Activated CD4-positive, alpha-beta T cell treated with anti-CD3 and anti-CD28 coated beads, Interleukin-10, Interleukin-2, amounts not matched to agents 100 ng/mL and 50 ng/mL, durations not matched to agents 16 hours and 8 hours (primary cell): ENCODE results near the gene TOMM70.
A peak's percentile ranks its signal among the peaks of the same experiment; 100 is the strongest.
"Not testable (repeated sequence)": the region's sequence is repeated elsewhere in the genome, so short reads cannot be mapped to it uniquely, and the experiment has no call there.

ENCODE experiments used
- DNase-seq: peaks from one replicate; pipeline ENCODE4 v3.0.0-alpha.2; 2020

Gene TOMM70

DNA sequence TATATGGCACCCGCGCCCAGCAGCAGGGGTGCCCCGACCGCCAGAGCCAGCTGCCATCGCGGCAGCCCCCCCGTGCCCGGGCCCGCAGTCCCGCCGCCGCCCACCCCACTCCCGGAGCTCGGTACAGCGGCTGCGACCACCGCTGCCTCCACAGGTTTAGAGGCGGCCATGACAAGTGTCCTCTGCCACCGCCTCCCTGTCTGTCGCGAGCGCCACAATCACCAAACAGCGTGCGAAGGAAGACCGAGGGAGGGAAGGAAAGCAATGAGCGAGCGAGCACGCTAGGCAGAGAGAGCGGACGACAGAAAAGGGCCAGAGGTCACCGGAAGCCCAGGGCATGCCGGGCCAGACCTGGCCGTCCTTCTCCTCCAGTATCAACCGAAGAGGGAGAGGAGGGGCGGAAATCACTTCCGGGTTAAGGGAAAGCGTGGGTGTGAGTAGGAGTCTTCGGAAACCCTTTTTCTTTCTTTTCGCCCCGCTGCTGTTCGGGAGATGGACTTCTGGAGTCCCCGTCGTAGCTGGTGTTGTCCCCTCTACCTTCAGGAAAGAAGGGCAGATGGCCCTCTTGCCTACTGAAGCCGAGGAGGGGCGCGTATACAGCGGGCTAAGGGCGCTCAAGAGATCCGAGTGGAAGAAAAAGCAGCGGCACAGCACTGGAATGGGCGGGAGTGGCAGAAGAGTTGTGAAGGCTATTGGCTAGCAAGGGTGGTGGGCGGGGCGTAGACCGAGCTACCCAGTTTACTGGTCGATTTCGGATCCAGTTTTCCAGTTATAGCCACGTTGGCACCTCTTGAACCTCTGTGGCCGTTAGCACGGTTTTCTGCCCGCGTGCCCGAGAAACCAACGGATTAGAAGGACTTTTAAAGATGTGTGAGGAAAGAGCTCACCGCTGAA is at the start of gene TOMM70, which contains the start of gene LNP1:
TSS of gene TOMM70 (minus strand) at position 310 of the 894 bp plus-strand sequence. CDS start at position 170, 140 bp downstream.
TSS of gene LNP1 (plus strand) at position 760 of the 894 bp plus-strand sequence. CDS start 28,191 bp downstream, outside the sequence.
- peak; percentile 97 for DNase-seq

DNA sequence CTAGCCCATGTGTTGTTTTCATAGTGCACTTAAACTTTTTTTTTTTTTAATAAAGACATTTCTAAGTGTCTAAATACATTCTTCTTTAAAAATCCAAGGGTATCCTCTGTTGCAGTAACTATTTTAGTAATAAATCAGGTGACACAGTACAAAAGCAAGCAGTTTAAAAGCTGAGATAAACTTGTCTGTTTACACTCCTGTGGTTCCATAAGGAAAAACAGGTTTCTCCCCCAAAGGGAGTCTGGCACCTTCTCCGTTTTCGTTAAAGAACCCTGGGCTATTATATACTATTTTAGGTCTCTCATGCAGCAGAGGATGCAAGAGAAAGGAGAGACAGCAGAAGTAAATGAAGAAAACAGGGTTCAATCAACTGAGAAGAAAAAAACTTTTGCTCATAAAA is 48.3 kb upstream of the TOMM70 start:
- DNase-seq = no peak

- no peak for DNase-seq
These were observed 47.2 kb upstream of the TOMM70 start for GRCh38 chr3:100448079-100448478.

DNA sequence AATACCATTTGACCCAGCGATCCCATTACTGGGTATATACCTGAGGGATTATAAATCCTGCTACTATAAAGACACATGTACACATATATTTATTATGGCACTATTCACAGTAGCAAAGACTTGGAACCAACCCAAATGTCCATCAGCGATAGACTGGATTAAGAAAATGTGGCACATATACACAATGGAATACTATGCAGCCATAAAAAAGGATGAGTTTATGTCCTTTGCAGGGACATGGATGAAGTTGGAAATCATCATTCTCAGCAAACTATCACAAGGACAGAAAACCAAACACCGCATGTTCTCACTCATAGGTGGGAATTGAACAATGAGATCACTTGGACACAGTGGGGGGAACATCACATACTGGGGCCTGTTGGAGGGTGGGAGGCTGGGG is 46.2 kb upstream of the TOMM70 start:
- DNase-seq = not testable (repeated sequence)

- no peak for DNase-seq
These were observed 42.8 kb upstream of the TOMM70 start for GRCh38 chr3:100443690-100444089.

- no peak for DNase-seq
These were observed 40.0 kb upstream of the TOMM70 start for GRCh38 chr3:100440895-100441294.

DNA sequence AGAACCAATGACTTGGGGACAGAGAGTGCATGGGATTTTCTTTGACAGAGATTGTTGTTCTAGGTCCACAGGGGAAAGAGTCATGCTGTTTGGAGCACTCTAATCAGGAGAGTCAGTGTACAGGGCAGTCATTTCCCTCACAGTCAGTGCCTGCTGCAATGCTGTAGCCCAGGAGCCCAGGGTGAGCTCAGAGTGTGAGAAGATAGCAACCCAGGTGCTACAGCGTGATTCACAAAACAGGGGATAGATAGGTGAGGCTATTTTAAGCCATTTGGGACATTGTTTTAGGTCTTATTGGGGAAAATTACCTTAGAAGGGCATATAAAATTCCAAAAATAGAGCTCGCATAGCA is 37.7 kb upstream of the TOMM70 start:
- DNase-seq = no peak

GRCh38 chr3:100437721-100438622 is 37.1 kb upstream of the TOMM70 start:
- no peak for DNase-seq

DNA sequence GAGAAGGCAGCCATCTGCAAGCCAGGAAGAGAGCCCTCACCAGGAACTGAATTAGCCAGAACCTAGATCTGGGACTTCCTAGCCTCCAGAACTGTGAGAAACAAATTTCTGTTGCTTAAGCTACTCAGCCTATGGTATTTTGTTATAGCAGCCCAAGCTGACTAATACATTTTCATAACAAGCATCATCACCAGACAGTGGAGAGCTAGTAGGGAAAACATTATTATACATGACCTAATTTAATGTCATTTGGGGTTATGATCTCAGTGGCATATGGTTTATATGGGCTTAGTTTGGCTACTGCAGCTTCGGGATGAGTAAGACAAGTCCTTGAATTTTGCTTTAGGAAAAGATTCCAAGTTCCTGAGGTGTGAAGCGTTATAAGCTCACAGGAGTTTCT is 36.1 kb upstream of the TOMM70 start:
- DNase-seq = no peak

DNA sequence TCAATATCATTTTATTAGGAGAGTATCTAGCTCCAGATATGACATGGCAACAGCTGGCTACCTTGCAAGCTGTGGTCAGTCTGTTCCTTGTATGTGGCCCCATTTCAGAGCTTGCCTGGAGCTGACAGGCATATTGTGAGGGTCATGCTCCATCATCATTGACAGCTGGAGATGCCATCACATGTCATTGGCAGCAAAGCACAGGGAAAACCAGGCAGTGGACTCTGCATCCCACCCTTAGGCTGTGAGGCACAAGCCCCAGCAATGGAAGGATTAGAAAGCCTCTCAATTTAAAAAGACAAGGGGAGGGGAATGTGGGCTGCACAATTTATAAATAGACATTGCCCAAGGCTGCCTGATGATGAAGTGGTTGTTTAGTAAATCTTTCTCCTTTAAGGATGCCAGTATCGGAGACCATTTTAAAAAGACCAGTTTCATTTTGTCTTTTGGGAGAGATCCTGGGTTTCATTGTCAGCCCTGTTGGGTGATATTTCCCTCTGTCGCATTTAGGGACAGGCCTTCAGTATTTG is 28.4 kb upstream of the TOMM70 start:
- DNase-seq = no peak

- no peak for DNase-seq
These were observed 26.8 kb upstream of the TOMM70 start for GRCh38 chr3:100427699-100428098.

DNA sequence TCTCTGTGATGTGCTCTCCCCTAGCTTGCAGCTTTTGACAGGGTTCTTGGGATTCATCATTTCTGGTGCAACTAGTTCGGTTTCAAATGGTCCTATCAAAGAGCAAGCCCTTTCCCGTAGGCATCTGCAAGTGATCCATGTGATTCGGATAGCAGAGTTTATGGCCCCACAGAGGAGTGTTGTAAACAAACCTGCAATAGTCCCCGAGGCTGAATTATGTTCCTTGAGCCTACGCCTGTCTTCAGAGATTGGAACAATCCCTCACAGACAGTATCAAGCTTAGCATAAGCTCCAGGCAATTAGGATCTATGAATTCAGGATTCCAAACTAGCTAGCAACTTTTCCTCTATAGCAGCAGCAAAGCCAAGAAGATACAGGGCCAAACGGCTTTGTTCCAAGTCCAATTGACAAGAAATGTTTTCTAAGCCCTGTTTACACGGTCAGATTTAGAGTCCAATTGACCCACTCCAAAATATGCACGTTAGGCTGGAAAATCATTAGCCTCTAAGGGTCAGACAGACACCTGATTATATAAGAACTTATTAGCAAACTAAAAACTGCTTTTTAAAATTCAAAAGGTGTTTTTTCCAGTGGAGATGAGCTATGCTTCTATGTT is 25.3 kb upstream of the TOMM70 start:
- no peak for DNase-seq

DNA sequence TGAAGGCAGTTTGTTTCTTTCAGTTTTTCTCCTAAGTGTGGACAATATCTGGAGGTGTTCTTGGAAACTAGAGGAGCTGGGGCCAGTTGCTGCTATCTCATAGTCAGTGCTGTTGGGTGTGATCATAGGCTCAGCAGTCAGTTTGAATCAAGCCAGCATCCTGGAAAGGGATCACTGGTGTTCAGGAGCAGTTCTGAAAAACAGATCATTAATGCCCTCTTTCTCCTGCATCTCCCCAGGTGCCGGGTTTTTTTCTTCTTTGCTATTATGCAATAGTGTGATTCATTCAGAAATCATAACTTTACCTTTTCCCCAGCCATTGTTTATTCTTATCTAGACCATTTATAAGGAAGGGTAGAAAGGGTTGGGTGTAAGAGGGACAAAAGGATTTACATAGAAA is 24.4 kb upstream of the TOMM70 start:
- DNase-seq = no peak

GRCh38 chr3:100424261-100424660 is 23.4 kb upstream of the TOMM70 start:
- DNase-seq = no peak

DNA sequence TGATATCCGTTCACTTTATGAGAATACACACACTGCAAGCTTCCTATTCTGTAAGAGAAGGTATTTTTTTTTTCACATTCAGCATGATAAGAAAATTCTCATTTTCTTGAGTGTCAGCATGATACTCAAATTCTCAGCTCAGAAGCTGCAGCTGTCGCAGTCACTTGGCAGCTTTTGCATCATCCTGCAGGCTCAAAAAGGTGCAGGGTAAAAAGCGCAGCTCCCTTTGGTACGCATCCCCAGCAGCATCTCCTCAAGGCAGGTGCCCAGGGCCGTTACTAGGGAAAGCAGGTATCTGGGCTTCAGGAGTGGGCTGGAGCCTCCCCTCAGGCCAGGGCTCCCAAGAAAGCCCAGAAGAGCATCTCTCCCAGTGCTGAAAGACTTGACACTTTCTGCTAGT is 22.7 kb upstream of the TOMM70 start:
- DNase-seq = no peak

GRCh38 chr3:100420885-100421284 is 20.0 kb upstream of the TOMM70 start:
- DNase-seq = no peak

GRCh38 chr3:100419406-100419805 is 18.5 kb upstream of the TOMM70 start:
- DNase-seq = no peak

- DNase-seq = no peak
These were observed 16.0 kb upstream of the TOMM70 start for GRCh38 chr3:100416863-100417262.

DNA sequence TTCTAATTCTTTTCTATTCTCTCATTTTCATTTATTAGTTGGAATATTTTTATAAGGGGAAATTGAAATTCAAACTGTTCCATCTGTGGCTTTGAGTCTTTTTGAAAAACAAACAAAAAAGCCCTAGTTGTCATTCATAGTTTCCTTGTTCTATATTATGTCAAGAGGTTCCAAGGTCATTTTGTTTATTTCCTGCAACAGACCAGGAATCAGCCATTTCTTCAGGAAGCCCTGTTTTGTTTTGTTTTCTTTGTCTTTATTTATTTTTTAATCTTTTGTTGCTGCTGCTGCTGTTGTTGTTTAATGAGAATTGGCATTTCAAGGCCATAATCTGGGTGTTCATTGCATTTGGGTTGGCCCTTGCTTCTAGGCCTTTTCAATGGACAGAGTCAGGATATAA is 15.3 kb upstream of the TOMM70 start:
- no peak for DNase-seq

DNA sequence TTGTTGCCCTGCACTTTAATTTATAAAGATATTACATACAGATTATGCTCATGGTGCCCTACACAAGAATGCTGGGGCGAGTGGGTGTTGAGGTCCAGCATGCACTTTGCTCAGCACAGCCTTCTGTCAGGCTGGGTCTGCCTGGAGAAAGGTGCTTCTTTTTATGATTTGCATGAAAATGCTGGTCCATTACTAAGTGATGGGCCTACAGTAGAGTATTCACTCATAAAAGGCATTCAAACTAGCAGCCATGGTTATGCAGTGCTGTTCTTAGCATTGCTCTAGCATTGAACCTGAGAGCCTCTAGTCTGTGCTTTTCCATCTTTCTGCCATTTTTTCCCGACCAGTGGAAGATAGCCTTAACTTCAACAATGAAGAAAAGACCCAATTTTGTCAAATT is 12.7 kb upstream of the TOMM70 start:
- DNase-seq = no peak

DNA sequence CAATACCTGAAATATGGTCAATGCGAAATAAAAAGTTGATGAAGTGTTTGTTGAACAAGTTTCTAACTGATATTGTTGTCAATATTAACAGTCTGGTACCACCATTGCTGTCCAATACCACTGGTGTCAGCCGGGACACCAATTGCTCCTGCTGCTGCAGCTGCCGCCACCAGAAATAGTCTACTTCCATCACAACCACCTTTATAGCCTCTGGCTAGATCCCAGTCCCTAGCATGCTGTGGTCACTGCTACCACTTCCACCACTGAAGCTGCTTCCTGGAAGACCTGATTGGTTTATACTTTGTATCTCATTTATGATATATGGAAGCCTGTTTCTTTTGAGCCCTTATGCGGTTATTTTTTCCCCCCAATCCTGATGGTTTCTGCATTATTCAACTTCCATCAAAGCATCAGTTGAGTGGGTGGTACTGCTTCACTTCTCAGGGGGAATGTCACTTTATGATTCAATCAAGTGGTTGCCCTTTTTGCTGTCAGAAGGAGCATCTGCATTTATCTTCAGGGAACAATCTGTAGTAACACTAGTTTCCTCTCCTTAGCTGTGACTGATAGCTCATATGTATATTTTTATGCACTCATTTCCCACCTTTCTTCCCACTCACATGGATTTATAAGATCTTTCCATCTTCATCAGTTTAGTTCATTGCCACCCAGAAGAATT is 12.2 kb upstream of the TOMM70 start:
- no peak for DNase-seq
